ENCODE data around the gene TBX4. TPM values are rescaled to one million over a fixed set of nuclear protein-coding genes. Genes with fewer than 3 reads are reported as not detected.

TBX4 gene
- total RNA-seq, 1 experiment from 2014 or later = 0.05 TPM

GRCh38 chr17:61478026-61478789 is 26.0 kb downstream of the TBX4 start:
- DNase-seq (ENCODE audit: low read depth in 1 of 2, low spot score in 2 of 2) = no peak
- Histone ChIP-seq H3K9me3 (replicated peaks) (0 out of 2 replicates have a peak, but pooled peaks cover 2% of the 10 kb centered on the region), H3K27ac (no peak overlapping the region), H3K36me3 (no peaks in the 10 kb centered on the region), H3K27me3 (replicated peaks) (no peaks in the 10 kb centered on the region), H3K4me1 (replicated peaks) (no peaks in the 10 kb centered on the region), H3K4me3 (no peak overlapping the region)

- no peak for DNase-seq (ENCODE audit: low read depth in 1 of 2, low spot score in 2 of 2)
- Histone ChIP-seq H3K27ac (no peak overlapping the region), H3K27me3 (replicated peaks) (no peaks in the 10 kb centered on the region), H3K4me3 (no peak overlapping the region), H3K9me3 (replicated peaks) (0 out of 2 replicates have a peak, but pooled peaks cover 2% of the 10 kb centered on the region), H3K36me3 (no peaks in the 10 kb centered on the region), H3K4me1 (replicated peaks) (no peaks in the 10 kb centered on the region)
Observed at GRCh38 chr17:61478790-61479492, 26.7 kb downstream of the TBX4 start.

- no peak overlapping the region for H3K27ac ChIP-seq
- H3K9me3 ChIP-seq (replicated peaks) = 0 out of 2 replicates have a peak, but pooled peaks cover 2% of the 10 kb centered on the region
- H3K27me3 ChIP-seq (replicated peaks) = no peaks in the 10 kb centered on the region
- H3K36me3 ChIP-seq = no peaks in the 10 kb centered on the region
- H3K4me3 ChIP-seq = no peak overlapping the region
- no peak for DNase-seq (ENCODE audit: low read depth in 1 of 2, low spot score in 2 of 2)
- H3K4me1 ChIP-seq (replicated peaks) = no peaks in the 10 kb centered on the region
Observed at GRCh38 chr17:61479493-61480413, 27.5 kb downstream of the TBX4 start.

DNA sequence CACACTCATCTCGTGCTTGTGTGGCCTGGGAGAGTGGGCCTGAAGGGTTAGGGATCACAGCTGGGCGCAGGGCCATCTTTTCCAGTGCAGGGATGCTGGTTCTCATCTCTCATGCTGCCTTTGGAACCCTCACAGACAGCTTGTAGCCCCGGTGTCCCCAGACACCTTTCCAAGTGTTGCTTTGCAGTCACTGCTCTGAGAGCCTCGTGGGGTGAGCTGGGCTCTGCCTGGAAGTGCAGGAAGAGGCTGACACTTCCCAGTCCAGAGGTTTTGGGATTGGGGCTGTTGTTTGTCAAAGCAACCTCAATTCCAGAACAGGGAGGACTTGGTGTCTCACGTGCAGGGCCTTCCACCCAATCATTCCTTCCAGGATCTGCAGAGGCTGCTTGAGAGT is 28.2 kb downstream of the TBX4 start:
- no peaks in the 10 kb centered on the region for H3K36me3 ChIP-seq
- no peak overlapping the region for H3K4me3 ChIP-seq
- no peaks in the 10 kb centered on the region for H3K4me1 ChIP-seq (replicated peaks)
- H3K27me3 ChIP-seq (replicated peaks) = no peaks in the 10 kb centered on the region
- H3K27ac ChIP-seq = no peak overlapping the region
- DNase-seq (ENCODE audit: low read depth in 1 of 2, low spot score in 2 of 2) = no peak
- H3K9me3 ChIP-seq (replicated peaks) = no peaks in the 10 kb centered on the region

- no peak for DNase-seq (ENCODE audit: low read depth in 1 of 2, low spot score in 2 of 2)
- Histone ChIP-seq H3K9me3 (replicated peaks) (no peaks in the 10 kb centered on the region), H3K4me1 (replicated peaks) (no peaks in the 10 kb centered on the region), H3K4me3 (no peak overlapping the region), H3K27ac (no peak overlapping the region), H3K27me3 (replicated peaks) (no peaks in the 10 kb centered on the region), H3K36me3 (no peaks in the 10 kb centered on the region)
Observed at GRCh38 chr17:61481421-61481820, 29.2 kb downstream of the TBX4 start.

- no peaks in the 10 kb centered on the region for H3K9me3 ChIP-seq (replicated peaks)
- H3K4me1 ChIP-seq (replicated peaks) = no peaks in the 10 kb centered on the region
- no peaks in the 10 kb centered on the region for H3K36me3 ChIP-seq
- DNase-seq (ENCODE audit: low read depth in 1 of 2, low spot score in 2 of 2) = no peak
- no peaks in the 10 kb centered on the region for H3K27me3 ChIP-seq (replicated peaks)
- no peak overlapping the region for H3K4me3 ChIP-seq
- H3K27ac ChIP-seq = no peak overlapping the region
Observed at GRCh38 chr17:61482467-61482866, 30.2 kb downstream of the TBX4 start.

GRCh38 chr17:61483778-61484116 is 31.5 kb downstream of the TBX4 start:
- Histone ChIP-seq H3K27ac (no peak overlapping the region), H3K27me3 (replicated peaks) (no peaks in the 10 kb centered on the region), H3K4me1 (replicated peaks) (no peaks in the 10 kb centered on the region), H3K36me3 (no peaks in the 10 kb centered on the region), H3K9me3 (replicated peaks) (no peaks in the 10 kb centered on the region), H3K4me3 (no peak overlapping the region)
- DNase-seq (ENCODE audit: low read depth in 1 of 2, low spot score in 2 of 2) = no peak

GRCh38 chr17:61484174-61484573 is 32.0 kb downstream of the TBX4 start:
- no peaks in the 10 kb centered on the region for H3K9me3 ChIP-seq (replicated peaks)
- H3K36me3 ChIP-seq = no peaks in the 10 kb centered on the region
- H3K27ac ChIP-seq = no peak overlapping the region
- DNase-seq (ENCODE audit: low read depth in 1 of 2, low spot score in 2 of 2) = no peak
- no peaks in the 10 kb centered on the region for H3K4me1 ChIP-seq (replicated peaks)
- H3K27me3 ChIP-seq (replicated peaks) = no peaks in the 10 kb centered on the region
- H3K4me3 ChIP-seq = no peak overlapping the region

GRCh38 chr17:61485067-61485775 is 33.0 kb downstream of the TBX4 start:
- Histone ChIP-seq H3K27ac (no peak overlapping the region), H3K36me3 (no peaks in the 10 kb centered on the region), H3K4me1 (replicated peaks) (no peaks in the 10 kb centered on the region), H3K27me3 (replicated peaks) (no peaks in the 10 kb centered on the region), H3K4me3 (no peak overlapping the region), H3K9me3 (replicated peaks) (no peaks in the 10 kb centered on the region)
- no peak for DNase-seq (ENCODE audit: low read depth in 1 of 2, low spot score in 2 of 2)

- no peak overlapping the region for H3K4me3 ChIP-seq
- H3K27ac ChIP-seq = no peak overlapping the region
- DNase-seq (ENCODE audit: low read depth in 1 of 2, low spot score in 2 of 2) = no peak
- H3K4me1 ChIP-seq (replicated peaks) = no peaks in the 10 kb centered on the region
- no peaks in the 10 kb centered on the region for H3K27me3 ChIP-seq (replicated peaks)
- H3K9me3 ChIP-seq (replicated peaks) = no peaks in the 10 kb centered on the region
- no peaks in the 10 kb centered on the region for H3K36me3 ChIP-seq
Observed at GRCh38 chr17:61486135-61487120, 34.2 kb downstream of the TBX4 start.

GRCh38 chr17:61487161-61487988 is 35.2 kb downstream of the TBX4 start:
- Histone ChIP-seq H3K36me3 (no peaks in the 10 kb centered on the region), H3K9me3 (replicated peaks) (no peaks in the 10 kb centered on the region), H3K27ac (no peak overlapping the region), H3K4me3 (no peak overlapping the region), H3K4me1 (replicated peaks) (no peaks in the 10 kb centered on the region), H3K27me3 (replicated peaks) (no peaks in the 10 kb centered on the region)
- no peak for DNase-seq (ENCODE audit: low read depth in 1 of 2, low spot score in 2 of 2)

Data from SJSA1 (cell line).